A673 (cell line): ENCODE data around the gene GDF7.
"Not testable (repeated sequence)": the region's sequence is repeated elsewhere in the genome, so short reads cannot be mapped to it uniquely, and the experiment has no call there.

ENCODE experiments used
- CTCF ChIP-seq: fragments of 300-800, 200-600 bp; sonication (generic); conservative IDR thresholded peaks from 2 replicates; pipeline ENCODE4 v1.5.1; 2017; ENCODE audit warnings: low read depth, mild to moderate bottlenecking, antibody characterized with exemption, low read length, moderate library complexity, mixed read lengths
- EZH2 ChIP-seq: fragments of 200-600 bp; sonication (generic); IDR thresholded peaks from 2 replicates; pipeline ENCODE4 v1.6.1; 2017; ENCODE audit warnings: borderline replicate concordance, low read depth, mild to moderate bottlenecking, mixed read lengths, antibody characterized with exemption, low read length; ENCODE audit not compliant: poor library complexity, severe bottlenecking

- TF ChIP-seq CTCF, EZH2: not testable (repeated sequence)
Measured at GRCh38 chr2:20716164-20716563, 49.2 kb downstream of the GDF7 start.
